ENCODE results near the gene ALOX5AP.

Gene ALOX5AP

GRCh38 chr13:30762643-30763042 lies 27.3 kb downstream of the ALOX5AP start:
- no peak for DNase-seq (ENCODE audit: low spot score)

- no peak for DNase-seq (ENCODE audit: low spot score)
Observed at GRCh38 chr13:30763786-30764413, 28.6 kb downstream of the ALOX5AP start.

GRCh38 chr13:30766231-30766630 lies 30.9 kb downstream of the ALOX5AP start:
- DNase-seq (ENCODE audit: low spot score): no peak

- no peak for DNase-seq (ENCODE audit: low spot score)
Observed at GRCh38 chr13:30770929-30771328, 35.6 kb downstream of the ALOX5AP start.

- no peak for DNase-seq (ENCODE audit: low spot score)
Observed at GRCh38 chr13:30773561-30773960, 38.2 kb downstream of the ALOX5AP start.

GRCh38 chr13:30774214-30774730 lies 38.9 kb downstream of the ALOX5AP start:
- DNase-seq (ENCODE audit: low spot score): peak; percentile 43

- DNase-seq (ENCODE audit: low spot score): no peak
Observed at GRCh38 chr13:30776661-30777060, 41.3 kb downstream of the ALOX5AP start.

GRCh38 chr13:30779016-30779415 lies 43.7 kb downstream of the ALOX5AP start:
- no peak for DNase-seq (ENCODE audit: low spot score)

GRCh38 chr13:30779608-30780007 lies 44.3 kb downstream of the ALOX5AP start:
- DNase-seq (ENCODE audit: low spot score): no peak

GRCh38 chr13:30780338-30780981 lies 45.1 kb downstream of the ALOX5AP start:
- no peak for DNase-seq (ENCODE audit: low spot score)

GRCh38 chr13:30785191-30785850 lies 50.0 kb downstream of the ALOX5AP start:
- DNase-seq (ENCODE audit: low spot score): no peak

GRCh38 chr13:30786648-30787047 lies 51.3 kb downstream of the ALOX5AP start:
- DNase-seq (ENCODE audit: low spot score): no peak

- no peak for DNase-seq (ENCODE audit: low spot score)
Observed at GRCh38 chr13:30787738-30788525, 52.6 kb downstream of the ALOX5AP start.

GRCh38 chr13:30789166-30789862 lies 54.0 kb downstream of the ALOX5AP start:
- no peak for DNase-seq (ENCODE audit: low spot score)

- DNase-seq (ENCODE audit: low spot score): no peak
Observed at GRCh38 chr13:30790592-30790991, 55.2 kb downstream of the ALOX5AP start.

- DNase-seq (ENCODE audit: low spot score): no peak
Observed at GRCh38 chr13:30791354-30792001, 56.1 kb downstream of the ALOX5AP start.

- no peak for DNase-seq (ENCODE audit: low spot score)
Observed at GRCh38 chr13:30792285-30793000, 57.1 kb downstream of the ALOX5AP start.

- DNase-seq (ENCODE audit: low spot score): peak; percentile 14
Observed at GRCh38 chr13:30796132-30796572, 60.8 kb downstream of the ALOX5AP start.

GRCh38 chr13:30796631-30797601 lies 61.6 kb downstream of the ALOX5AP start:
- DNase-seq (ENCODE audit: low spot score): no peak
